ENCODE measurements around the gene SLC40A1.

Gene SLC40A1, protein sequence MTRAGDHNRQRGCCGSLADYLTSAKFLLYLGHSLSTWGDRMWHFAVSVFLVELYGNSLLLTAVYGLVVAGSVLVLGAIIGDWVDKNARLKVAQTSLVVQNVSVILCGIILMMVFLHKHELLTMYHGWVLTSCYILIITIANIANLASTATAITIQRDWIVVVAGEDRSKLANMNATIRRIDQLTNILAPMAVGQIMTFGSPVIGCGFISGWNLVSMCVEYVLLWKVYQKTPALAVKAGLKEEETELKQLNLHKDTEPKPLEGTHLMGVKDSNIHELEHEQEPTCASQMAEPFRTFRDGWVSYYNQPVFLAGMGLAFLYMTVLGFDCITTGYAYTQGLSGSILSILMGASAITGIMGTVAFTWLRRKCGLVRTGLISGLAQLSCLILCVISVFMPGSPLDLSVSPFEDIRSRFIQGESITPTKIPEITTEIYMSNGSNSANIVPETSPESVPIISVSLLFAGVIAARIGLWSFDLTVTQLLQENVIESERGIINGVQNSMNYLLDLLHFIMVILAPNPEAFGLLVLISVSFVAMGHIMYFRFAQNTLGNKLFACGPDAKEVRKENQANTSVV

DNA sequence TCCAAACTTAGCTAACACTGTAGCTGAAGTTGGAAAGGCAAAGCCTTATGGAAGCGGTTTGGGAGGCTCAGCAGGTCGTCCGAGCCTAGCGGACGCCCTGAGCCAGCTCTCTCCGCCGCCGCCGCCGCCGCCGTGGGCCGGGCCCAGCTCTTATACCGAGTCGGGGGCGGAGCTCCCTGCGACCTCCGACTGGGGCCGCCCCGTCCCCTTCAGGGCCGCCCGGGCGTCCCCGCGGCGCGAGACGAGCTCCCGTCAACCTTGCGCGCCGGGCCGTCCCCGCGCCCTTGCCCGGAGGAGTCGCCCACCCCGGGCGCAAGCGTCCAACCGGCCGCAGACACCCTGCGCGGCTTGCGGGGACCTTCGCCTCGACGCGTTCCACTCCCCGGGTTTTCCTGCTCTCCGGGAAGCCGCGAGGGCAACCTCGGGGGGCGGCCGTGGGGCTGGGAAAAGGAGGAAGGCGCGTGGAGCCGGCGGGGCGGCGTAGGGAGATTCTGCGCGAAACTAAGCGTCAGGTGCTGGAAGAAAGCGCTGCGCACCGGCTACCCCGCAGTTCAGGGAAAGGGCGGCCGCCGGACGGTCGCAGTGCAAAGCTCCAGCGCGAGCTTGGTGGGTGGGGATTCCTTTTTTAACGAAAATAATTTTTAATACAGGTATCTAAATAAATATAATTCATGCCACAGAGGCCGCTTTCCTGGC is at the start of gene SLC40A1:
Gene SLC40A1 (minus strand): TSS at position 129 of the 696 bp plus-strand sequence. CDS start 326 bp downstream, outside the sequence.
- Histone ChIP-seq H3K4me1 (ENCODE audit: insufficient read depth, low read length) (no peaks in the 10 kb centered on the region; the same call in 1 of the 2 replicates), H3K4me3 (ENCODE audit: low read length) (peak within 1 kb of the TSS; percentile 59), H3K27ac (ENCODE audit: low read length) (no peak within 1 kb of the TSS), H3K36me3 (ENCODE audit: insufficient read depth, low read depth, low read length) (no peaks in the 10 kb centered on the region), H3K9ac (ENCODE audit: low read depth, low read length) (no peak within 1 kb of the TSS), H3K9me3 (ENCODE audit: insufficient read depth, low read depth, low read length) (no peaks in the 10 kb centered on the region), H3K27me3 (ENCODE audit: insufficient read depth, low read length) (peaks cover 99% of the 10 kb centered on the region)

DNA sequence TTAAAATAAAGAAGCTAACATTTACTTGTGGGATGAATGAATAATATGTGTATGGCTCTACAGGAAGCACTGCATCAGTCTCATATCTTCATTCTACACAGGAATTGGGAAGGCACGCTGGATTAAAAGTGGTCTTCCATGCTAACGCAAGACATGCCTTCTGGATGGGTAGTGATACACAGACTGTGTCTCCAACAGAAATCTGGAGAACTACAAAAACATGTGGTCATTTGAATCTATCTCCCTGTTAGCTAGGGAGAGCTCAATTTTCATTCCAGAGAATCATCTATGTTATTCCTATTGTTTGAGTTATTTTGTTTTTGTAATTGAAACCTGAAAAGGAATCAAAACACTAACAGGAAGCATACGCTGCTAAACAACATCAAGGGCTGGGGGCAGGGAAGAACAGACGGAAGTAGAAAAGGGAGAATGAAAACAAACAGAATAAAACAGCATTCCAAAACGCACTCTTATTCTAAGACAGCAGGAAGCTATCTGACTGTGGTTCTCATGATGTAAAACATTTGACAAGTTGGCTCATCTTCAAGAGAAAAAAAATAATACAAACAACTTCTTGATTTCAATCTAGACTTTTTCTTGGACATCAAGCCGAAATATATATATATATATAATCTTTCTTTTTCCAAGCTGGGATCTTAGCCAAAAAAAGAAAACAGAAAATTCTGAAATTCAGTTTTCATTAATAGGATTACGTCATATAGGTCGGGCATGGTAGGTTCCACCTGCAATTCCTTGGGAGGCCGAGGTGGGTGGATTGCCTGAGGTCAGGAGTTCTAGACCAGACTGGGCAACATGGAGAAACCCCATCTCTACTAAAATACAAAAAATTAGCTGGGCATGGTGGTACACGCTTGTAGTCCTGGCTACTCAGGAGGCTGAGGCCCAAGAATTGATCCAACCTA is 49.2 kb upstream of the SLC40A1 start:
- Histone ChIP-seq H3K4me1 (ENCODE audit: insufficient read depth, low read length) (no peaks in the 10 kb centered on the region), H3K27me3 (ENCODE audit: insufficient read depth, low read length) (no peaks in the 10 kb centered on the region), H3K27ac (ENCODE audit: low read length) (no peak overlapping the region), H3K36me3 (ENCODE audit: insufficient read depth, low read depth, low read length) (no peaks in the 10 kb centered on the region), H3K9ac (ENCODE audit: low read depth, low read length) (no peak overlapping the region), H3K4me3 (ENCODE audit: low read length) (no peak overlapping the region), H3K9me3 (ENCODE audit: insufficient read depth, low read depth, low read length) (no peaks in the 10 kb centered on the region)

DNA sequence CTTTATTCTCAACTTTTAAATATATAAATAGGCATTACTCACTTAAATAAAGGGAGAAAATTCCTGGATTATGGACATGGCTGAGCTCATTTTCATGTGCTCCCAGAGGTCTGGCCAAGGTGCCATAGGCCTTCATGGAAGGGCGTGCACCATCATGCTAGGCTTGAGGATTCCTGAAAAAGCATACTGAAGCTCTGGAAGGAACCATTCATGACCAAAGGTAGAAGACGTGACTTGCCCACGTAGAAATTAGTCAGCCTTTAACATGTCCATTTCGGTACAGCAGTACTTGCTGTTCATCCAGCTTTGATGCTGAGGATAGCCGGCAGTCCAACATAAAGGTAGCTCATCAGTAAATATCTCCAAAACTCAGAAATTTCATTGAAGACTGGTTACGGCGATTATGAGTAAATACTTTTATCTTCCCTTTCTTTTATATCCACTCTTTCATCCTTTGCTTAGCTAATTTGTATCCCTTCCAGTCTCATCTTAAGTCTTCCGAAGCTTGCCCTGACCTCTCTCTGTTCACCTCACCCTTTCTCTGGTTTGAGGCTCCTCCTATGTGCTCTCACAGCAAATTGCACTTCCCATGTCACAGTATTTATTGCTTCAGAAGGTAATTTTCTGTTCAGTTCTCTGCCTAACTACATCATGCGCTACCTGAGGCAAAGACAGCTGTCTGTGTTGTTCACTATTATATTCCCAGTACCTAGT is 48.4 kb upstream of the SLC40A1 start:
- H3K9ac ChIP-seq (ENCODE audit: low read depth, low read length) = no peak overlapping the region
- H3K4me3 ChIP-seq (ENCODE audit: low read length) = no peak overlapping the region
- no peak overlapping the region for H3K27ac ChIP-seq (ENCODE audit: low read length)
- peaks cover 3% of the 10 kb centered on the region; the same call in 1 of the 2 replicates for H3K4me1 ChIP-seq (ENCODE audit: insufficient read depth, low read length)
- H3K36me3 ChIP-seq (ENCODE audit: insufficient read depth, low read depth, low read length) = no peaks in the 10 kb centered on the region
- no peaks in the 10 kb centered on the region for H3K27me3 ChIP-seq (ENCODE audit: insufficient read depth, low read length)
- H3K9me3 ChIP-seq (ENCODE audit: insufficient read depth, low read depth, low read length) = no peaks in the 10 kb centered on the region

DNA sequence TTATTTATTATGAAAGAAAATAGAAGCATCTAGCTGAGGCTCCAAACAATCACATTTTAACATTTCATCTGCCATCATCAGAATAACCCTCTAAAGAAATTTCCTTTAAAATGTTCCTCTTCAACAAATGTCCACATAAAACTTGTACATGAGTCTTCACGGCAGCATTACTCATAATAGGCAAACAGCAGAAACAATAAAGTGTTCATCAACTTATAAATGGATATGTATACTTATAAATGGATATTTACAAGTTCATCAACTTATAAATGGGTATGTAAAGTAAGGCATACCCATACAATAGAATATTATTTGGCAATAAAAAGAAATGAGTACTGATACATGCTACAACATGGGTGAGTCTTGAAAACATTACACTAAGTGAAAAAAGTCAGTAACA is 47.2 kb upstream of the SLC40A1 start:
- Histone ChIP-seq H3K27me3 (ENCODE audit: insufficient read depth, low read length) (no peaks in the 10 kb centered on the region), H3K9ac (ENCODE audit: low read depth, low read length) (no peak overlapping the region), H3K27ac (ENCODE audit: low read length) (no peak overlapping the region), H3K9me3 (ENCODE audit: insufficient read depth, low read depth, low read length) (no peaks in the 10 kb centered on the region), H3K4me3 (ENCODE audit: low read length) (no peak overlapping the region), H3K4me1 (ENCODE audit: insufficient read depth, low read length) (peaks cover 3% of the 10 kb centered on the region; the same call in 1 of the 2 replicates), H3K36me3 (ENCODE audit: insufficient read depth, low read depth, low read length) (no peaks in the 10 kb centered on the region)

DNA sequence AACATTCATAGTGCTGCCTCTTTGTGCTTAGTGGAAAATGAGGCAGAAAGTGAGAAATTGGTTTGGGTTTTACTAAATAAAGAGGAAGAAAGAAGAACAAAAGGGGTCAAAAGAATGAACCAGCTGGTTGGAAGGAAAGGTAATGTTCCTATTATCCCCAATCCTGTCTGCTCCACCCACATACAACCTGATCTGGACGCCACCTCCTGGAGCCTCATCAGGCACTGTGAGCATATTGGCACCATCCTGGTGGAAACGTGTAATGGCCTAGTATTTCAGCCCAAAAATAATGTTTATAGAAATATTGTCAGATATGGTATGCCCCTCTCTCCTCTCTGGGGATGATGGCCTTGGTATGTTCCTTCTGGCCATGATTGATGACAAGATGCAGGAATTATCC is 45.0 kb upstream of the SLC40A1 start:
- H3K4me1 ChIP-seq (ENCODE audit: insufficient read depth, low read length) = peaks cover 3% of the 10 kb centered on the region; the same call in 1 of the 2 replicates
- no peak overlapping the region for H3K27ac ChIP-seq (ENCODE audit: low read length)
- no peaks in the 10 kb centered on the region for H3K27me3 ChIP-seq (ENCODE audit: insufficient read depth, low read length)
- no peaks in the 10 kb centered on the region for H3K36me3 ChIP-seq (ENCODE audit: insufficient read depth, low read depth, low read length)
- H3K4me3 ChIP-seq (ENCODE audit: low read length) = no peak overlapping the region
- no peaks in the 10 kb centered on the region for H3K9me3 ChIP-seq (ENCODE audit: insufficient read depth, low read depth, low read length)
- no peak overlapping the region for H3K9ac ChIP-seq (ENCODE audit: low read depth, low read length)

DNA sequence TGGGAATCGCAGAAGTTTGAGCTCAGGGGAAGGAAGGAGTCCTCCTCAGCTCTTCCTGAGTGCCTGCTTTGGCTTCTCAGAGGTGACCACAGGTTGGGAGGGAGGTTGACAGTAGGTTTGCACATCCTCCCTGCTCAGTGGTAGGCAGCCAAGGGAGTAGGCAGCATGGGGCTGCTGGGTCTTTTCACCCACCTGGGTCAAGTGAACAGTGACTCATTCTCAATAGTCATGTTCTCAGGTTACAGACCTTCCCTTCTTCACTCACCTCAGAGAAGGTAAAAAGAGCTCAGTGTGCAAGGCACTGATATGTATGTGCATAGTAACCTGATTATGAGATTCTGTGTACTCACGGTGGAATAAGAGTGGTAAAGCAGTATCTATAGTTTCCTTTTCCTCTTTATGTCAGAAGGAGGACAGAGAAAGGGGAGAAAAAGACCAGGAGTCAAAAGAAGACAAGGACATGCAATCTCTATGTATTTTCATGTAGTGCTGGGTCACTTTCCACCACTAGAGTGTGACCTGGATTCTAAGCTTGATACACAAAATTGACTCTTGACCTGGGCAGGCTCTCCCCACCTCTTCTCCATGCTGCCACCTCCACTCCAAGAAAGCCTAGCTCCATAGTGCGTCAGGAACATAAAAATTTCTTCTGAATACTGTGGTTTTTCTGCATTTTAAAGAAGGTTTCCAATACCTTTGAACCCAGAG is 44.2 kb upstream of the SLC40A1 start:
- peaks cover 3% of the 10 kb centered on the region; the same call in 1 of the 2 replicates for H3K4me1 ChIP-seq (ENCODE audit: insufficient read depth, low read length)
- no peaks in the 10 kb centered on the region for H3K36me3 ChIP-seq (ENCODE audit: insufficient read depth, low read depth, low read length)
- H3K9me3 ChIP-seq (ENCODE audit: insufficient read depth, low read depth, low read length) = no peaks in the 10 kb centered on the region
- no peak overlapping the region for H3K9ac ChIP-seq (ENCODE audit: low read depth, low read length)
- H3K27me3 ChIP-seq (ENCODE audit: insufficient read depth, low read length) = no peaks in the 10 kb centered on the region
- no peak overlapping the region for H3K27ac ChIP-seq (ENCODE audit: low read length)
- H3K4me3 ChIP-seq (ENCODE audit: low read length) = no peak overlapping the region

DNA sequence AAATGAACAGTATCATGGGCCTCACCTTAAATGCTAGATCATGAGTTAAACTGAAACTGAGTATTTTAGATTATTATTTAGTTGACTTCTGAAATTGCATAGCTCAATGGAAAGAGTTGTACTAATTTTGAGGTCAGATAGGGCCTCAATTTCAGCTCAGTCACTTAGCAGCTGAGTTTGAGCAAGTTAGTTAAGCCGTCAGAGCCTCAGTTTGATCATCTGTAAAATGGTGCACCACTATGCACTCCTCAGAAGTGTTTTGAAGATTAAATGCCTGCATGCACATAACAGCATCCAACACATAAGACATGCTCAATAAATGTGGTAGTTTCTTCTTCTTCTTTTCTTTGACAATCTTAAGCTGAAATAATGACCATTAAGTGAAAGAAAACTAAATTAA is 42.5 kb upstream of the SLC40A1 start:
- H3K27me3 ChIP-seq (ENCODE audit: insufficient read depth, low read length) = no peaks in the 10 kb centered on the region
- H3K4me1 ChIP-seq (ENCODE audit: insufficient read depth, low read length) = peaks cover 3% of the 10 kb centered on the region; the same call in 1 of the 2 replicates
- H3K27ac ChIP-seq (ENCODE audit: low read length) = no peak overlapping the region
- H3K36me3 ChIP-seq (ENCODE audit: insufficient read depth, low read depth, low read length) = no peaks in the 10 kb centered on the region
- H3K9me3 ChIP-seq (ENCODE audit: insufficient read depth, low read depth, low read length) = no peaks in the 10 kb centered on the region
- no peak overlapping the region for H3K9ac ChIP-seq (ENCODE audit: low read depth, low read length)
- no peak overlapping the region for H3K4me3 ChIP-seq (ENCODE audit: low read length)

DNA sequence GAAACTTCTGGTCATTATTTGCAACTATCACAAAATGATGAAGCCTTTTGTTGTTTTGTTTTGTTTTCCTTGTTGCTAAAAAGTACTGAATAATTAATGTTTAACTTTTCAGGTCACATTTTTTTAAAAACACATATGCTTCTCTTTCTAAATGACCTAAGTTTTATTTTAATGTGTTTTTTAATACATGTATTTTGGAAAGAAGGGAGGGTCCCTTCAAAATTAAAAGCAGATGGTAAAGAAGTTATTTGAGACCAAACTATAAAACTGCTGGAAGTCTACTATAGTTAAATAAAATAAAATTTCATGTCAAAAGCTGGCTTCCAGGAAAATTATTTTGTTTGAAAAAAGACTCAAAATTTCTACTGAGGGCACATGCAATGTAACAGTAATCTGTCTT is 41.2 kb upstream of the SLC40A1 start:
- Histone ChIP-seq H3K4me1 (ENCODE audit: insufficient read depth, low read length) (peaks cover 3% of the 10 kb centered on the region; the same call in 1 of the 2 replicates), H3K9me3 (ENCODE audit: insufficient read depth, low read depth, low read length) (no peaks in the 10 kb centered on the region), H3K27ac (ENCODE audit: low read length) (no peak overlapping the region), H3K27me3 (ENCODE audit: insufficient read depth, low read length) (no peaks in the 10 kb centered on the region), H3K36me3 (ENCODE audit: insufficient read depth, low read depth, low read length) (no peaks in the 10 kb centered on the region), H3K9ac (ENCODE audit: low read depth, low read length) (no peak overlapping the region), H3K4me3 (ENCODE audit: low read length) (no peak overlapping the region)

DNA sequence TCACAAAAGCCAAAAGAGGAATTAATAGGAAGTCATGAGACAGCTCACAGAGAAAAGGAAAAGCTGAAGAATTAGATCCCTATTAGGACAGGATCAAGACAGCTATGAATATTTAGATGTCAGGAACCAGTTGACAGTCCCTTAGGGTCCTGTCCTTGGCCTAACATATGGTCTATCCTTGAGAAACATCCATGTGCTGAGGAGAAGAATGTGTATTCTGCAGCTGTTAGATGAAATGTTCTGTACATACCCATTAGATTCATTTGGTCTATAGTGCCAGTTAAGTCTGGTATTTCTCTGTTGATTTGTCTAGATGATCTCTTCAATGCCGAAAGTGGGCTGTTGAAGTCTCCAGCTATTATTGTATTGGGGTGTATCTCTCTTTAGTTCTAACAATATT is 37.6 kb upstream of the SLC40A1 start:
- Histone ChIP-seq H3K4me3 (ENCODE audit: low read length) (no peak overlapping the region), H3K9ac (ENCODE audit: low read depth, low read length) (no peak overlapping the region), H3K4me1 (ENCODE audit: insufficient read depth, low read length) (no peaks in the 10 kb centered on the region), H3K27ac (ENCODE audit: low read length) (no peak overlapping the region), H3K9me3 (ENCODE audit: insufficient read depth, low read depth, low read length) (no peaks in the 10 kb centered on the region), H3K27me3 (ENCODE audit: insufficient read depth, low read length) (no peaks in the 10 kb centered on the region), H3K36me3 (ENCODE audit: insufficient read depth, low read depth, low read length) (no peaks in the 10 kb centered on the region)

DNA sequence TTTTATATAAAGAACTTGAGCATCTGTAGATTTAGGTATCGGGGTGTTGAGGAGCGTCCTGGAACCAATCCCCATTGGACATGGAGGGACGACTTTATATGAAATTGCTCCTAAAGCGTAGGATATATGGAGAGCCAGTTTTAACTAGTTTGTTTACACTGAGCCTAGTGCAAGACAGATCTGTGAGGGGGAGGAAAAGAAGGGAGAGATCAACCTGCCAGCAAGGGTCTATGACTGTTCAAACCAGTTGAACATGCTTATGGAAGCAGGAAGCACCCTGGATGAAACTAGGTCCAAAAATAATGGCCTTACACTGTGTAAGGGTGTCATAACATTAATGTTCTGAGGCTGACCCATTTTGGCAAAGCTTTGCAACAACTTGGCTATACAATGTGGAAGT is 34.0 kb upstream of the SLC40A1 start:
- Histone ChIP-seq H3K9ac (ENCODE audit: low read depth, low read length) (no peak overlapping the region), H3K36me3 (ENCODE audit: insufficient read depth, low read depth, low read length) (no peaks in the 10 kb centered on the region), H3K27ac (ENCODE audit: low read length) (no peak overlapping the region), H3K9me3 (ENCODE audit: insufficient read depth, low read depth, low read length) (no peaks in the 10 kb centered on the region), H3K4me1 (ENCODE audit: insufficient read depth, low read length) (no peaks in the 10 kb centered on the region), H3K4me3 (ENCODE audit: low read length) (no peak overlapping the region), H3K27me3 (ENCODE audit: insufficient read depth, low read length) (no peaks in the 10 kb centered on the region)

Measured in iPS-20b (cell line).